Prostate gland (tissue), 2 donors: ENCODE results near the gene ALPK3.

ENCODE experiments used
- CTCF ChIP-seq, 4 experiments: fragments of 200-600 bp in 2 of 4; fragments of 450-650 bp in 2 of 4; sonication (generic) in 2 of 4; IDR thresholded peaks; 1 replicate in 3 of 4; 2 replicates in 1 of 4; pipeline ENCODE4 v1.5.1; 2016 to 2019; ENCODE audit warnings: antibody characterized with exemption in 4 of 4, mild to moderate bottlenecking in 2 of 4, moderate library complexity in 2 of 4
- POLR2AphosphoS5 ChIP-seq: sonication (generic); formaldehyde crosslinking; IDR thresholded peaks from one replicate; pipeline ENCODE4 v1.6.1; 2017; ENCODE audit warnings: antibody characterized with exemption

- TF ChIP-seq CTCF (IDR thresholded peaks at IDR 0.05) (no peak), POLR2AphosphoS5 (no peak)
Observed at GRCh38 chr15:84822653-84823281, 5.6 kb downstream of the ALPK3 start.
